Neural cell (in vitro differentiated cells): ENCODE data around the gene ERGIC2. TPM values are rescaled to one million over a fixed set of nuclear protein-coding genes. Genes with fewer than 3 reads are reported as not detected.
"Not testable (repeated sequence)": the region's sequence is repeated elsewhere in the genome, so short reads cannot be mapped to it uniquely, and the experiment has no call there.

ENCODE experiments used
- H2AFZ ChIP-seq: fragments of 200-600, 300-800 bp; sonication (generic), shearing (Covaris generic); 2 replicates; pipeline ENCODE4 v1.6.0; 2014; ENCODE audit warnings: low read depth, mild to moderate bottlenecking, antibody characterized with exemption, low read length, moderate library complexity
- H3F3A ChIP-seq: fragments of 200-600 bp; shearing (Covaris generic); 2 replicates; pipeline ENCODE4 v1.6.1; 2016; ENCODE audit warnings: mild to moderate bottlenecking, moderate library complexity, mixed read lengths, antibody characterized with exemption, low read length; ENCODE audit not compliant: insufficient read depth, poor library complexity, severe bottlenecking
- H3K27ac ChIP-seq: fragments of 200-600, 300-800 bp; sonication (generic), shearing (Covaris generic); 2 replicates; pipeline ENCODE4 v1.5.1; 2014; ENCODE audit warnings: mild to moderate bottlenecking, low read length, moderate library complexity
- H3K27me3 ChIP-seq: fragments of 300-800, 200-600 bp; sonication (generic), shearing (Covaris generic); 2 replicates; pipeline ENCODE4 v1.6.0; 2014; ENCODE audit warnings: mild to moderate bottlenecking, low read depth, low read length, moderate library complexity; ENCODE audit not compliant: insufficient read depth
- H3K36me3 ChIP-seq: fragments of 300-800, 200-600 bp; sonication (generic), shearing (Covaris generic); 2 replicates; pipeline ENCODE4 v1.5.1; 2014; ENCODE audit warnings: mild to moderate bottlenecking, antibody characterized with exemption, low read length, moderate library complexity; ENCODE audit not compliant: insufficient read depth
- H3K4me2 ChIP-seq: fragments of 300-800, 200-600 bp; sonication (generic), shearing (Covaris generic); 2 replicates; pipeline ENCODE4 v1.6.0; 2014; ENCODE audit warnings: mild to moderate bottlenecking, low read length
- H3K4me3 ChIP-seq: fragments of 300-800, 200-600 bp; sonication (generic), shearing (Covaris generic); 2 replicates; pipeline ENCODE4 v1.5.1; 2014; ENCODE audit warnings: mild to moderate bottlenecking, low read length, moderate library complexity
- H3K79me2 ChIP-seq: fragments of 200-600 bp; shearing (Covaris generic); replicated peaks from 2 replicates; pipeline ENCODE4 v1.6.0; 2014; ENCODE audit warnings: mild to moderate bottlenecking, low read length, moderate library complexity; ENCODE audit not compliant: insufficient read depth
- H3K9ac ChIP-seq: fragments of 300-800, 200-600 bp; sonication (generic), shearing (Covaris generic); 2 replicates; pipeline ENCODE4 v1.6.1; 2016; ENCODE audit warnings: mild to moderate bottlenecking, low read length, mixed read lengths
- H3K9me2 ChIP-seq: fragments of 200-600 bp; shearing (Covaris generic); 2 replicates; pipeline ENCODE4 v1.6.1; 2016; ENCODE audit warnings: mild to moderate bottlenecking, low read length, mixed read lengths; ENCODE audit not compliant: insufficient read depth
- H3K9me3 ChIP-seq: fragments of 200-600, 300-800 bp; sonication (generic), shearing (Covaris generic); 2 replicates; pipeline ENCODE4 v1.6.1; 2016; ENCODE audit warnings: mild to moderate bottlenecking, mixed run types, low read length, moderate library complexity, mixed read lengths
- H4K20me1 ChIP-seq: fragments of 200-600 bp; shearing (Covaris generic); 2 replicates; pipeline ENCODE4 v1.6.1; 2016; ENCODE audit warnings: mild to moderate bottlenecking, mixed run types; ENCODE audit not compliant: insufficient read depth
- CTCF ChIP-seq: fragments of 450-650 bp; IDR thresholded peaks from 2 replicates; pipeline ENCODE4 v1.5.1; 2014; ENCODE audit warnings: antibody characterized with exemption, mild to moderate bottlenecking, moderate library complexity; ENCODE audit not compliant: poor library complexity, severe bottlenecking
- EP300 ChIP-seq: fragments of 450-650 bp; conservative IDR thresholded peaks from 2 replicates; pipeline ENCODE4 v1.6.1; 2014; ENCODE audit warnings: antibody characterized with exemption, mild to moderate bottlenecking, moderate library complexity; ENCODE audit not compliant: poor library complexity, severe bottlenecking
- EZH2 ChIP-seq: fragments of 200-600, 300-800 bp; shearing (Covaris generic), sonication (generic); IDR thresholded peaks from 2 replicates; pipeline ENCODE4 v1.6.1; 2014; ENCODE audit warnings: antibody characterized with exemption, low read length, borderline replicate concordance, mild to moderate bottlenecking; ENCODE audit not compliant: insufficient read depth, poor library complexity, severe bottlenecking
- MXI1 ChIP-seq: fragments of 450-650 bp; conservative IDR thresholded peaks from 2 replicates; pipeline ENCODE4 v1.6.1; 2014; ENCODE audit warnings: antibody characterized with exemption, mild to moderate bottlenecking; ENCODE audit not compliant: poor library complexity, severe bottlenecking
- POLR2AphosphoS5 ChIP-seq: IDR thresholded peaks from 2 replicates; pipeline ENCODE4 v1.6.1; 2012
- RAD21 ChIP-seq: fragments of 450-650 bp; conservative IDR thresholded peaks from 2 replicates; pipeline ENCODE4 v1.6.1; 2014; ENCODE audit warnings: antibody characterized with exemption, mild to moderate bottlenecking, moderate library complexity
- REST ChIP-seq: IDR thresholded peaks from 2 replicates; pipeline ENCODE4 v1.6.1; 2012; ENCODE audit warnings: borderline replicate concordance
- SMC3 ChIP-seq: fragments of 450-650 bp; conservative IDR thresholded peaks from 2 replicates; pipeline ENCODE4 v1.6.1; 2014; ENCODE audit warnings: antibody characterized with exemption, mild to moderate bottlenecking, moderate library complexity; ENCODE audit not compliant: poor library complexity
- TAF1 ChIP-seq: IDR thresholded peaks from 2 replicates; pipeline ENCODE4 v1.6.1; 2012; ENCODE audit warnings: low read depth
- polyA plus RNA-seq: library from polyadenylated mRNA; depleted of rRNA; stranded (reverse); fragments of >200 nt; gene quantifications from 2 replicates; pipeline ENCODE4 v1.2.3, GENCODE V29; 2014

The ERGIC2 gene
- polyA plus RNA-seq, 1 donor from 2014 or later = 106 TPM

GRCh38 chr12:29291226-29291625 is 89.7 kb downstream of the ERGIC2 start:
- TF ChIP-seq MXI1 = no peak
- TF ChIP-seq REST = no peak
- no peak for TF ChIP-seq RAD21
- TF ChIP-seq POLR2AphosphoS5 = no peak
- no peak for TF ChIP-seq TAF1
- TF ChIP-seq EZH2 = no peak
- TF ChIP-seq CTCF = no peak
- TF ChIP-seq SMC3 = no peak
- no peak for TF ChIP-seq EP300
- Histone ChIP-seq H3K9ac (no peak overlapping the region), H4K20me1 (no peaks in the 10 kb centered on the region)

GRCh38 chr12:29290475-29290874 is 90.5 kb downstream of the ERGIC2 start:
- H3K27ac ChIP-seq, H3K9me2 ChIP-seq, H3K4me3 ChIP-seq, H3K9me3 ChIP-seq, H3K36me3 ChIP-seq, H4K20me1 ChIP-seq, H3K79me2 ChIP-seq, H3K4me2 ChIP-seq, H2AFZ ChIP-seq, H3F3A ChIP-seq, H3K9ac ChIP-seq, H3K27me3 ChIP-seq: not testable (repeated sequence)

More at GRCh38 chr12:29291226-29291625, 89.7 kb downstream of the ERGIC2 start:
- no peaks in the 10 kb centered on the region for H3K27me3 ChIP-seq
- H3K9me3 ChIP-seq = no peaks in the 10 kb centered on the region
- H3K4me2 ChIP-seq = no peak overlapping the region
- no peaks in the 10 kb centered on the region for H3K9me2 ChIP-seq
- H3K79me2 ChIP-seq = no peaks in the 10 kb centered on the region
- H3K36me3 ChIP-seq = no peaks in the 10 kb centered on the region
- no peak overlapping the region for H2AFZ ChIP-seq
- H3K27ac ChIP-seq = no peak overlapping the region
- no peaks in the 10 kb centered on the region for H3F3A ChIP-seq
- H3K4me3 ChIP-seq = no peak overlapping the region

GRCh38 chr12:29288031-29288430 is 92.9 kb downstream of the ERGIC2 start:
- TF ChIP-seq MXI1 (no peak), POLR2AphosphoS5 (no peak), EP300 (no peak), CTCF (no peak)
- Histone ChIP-seq H3K4me2 (no peak overlapping the region), H4K20me1 (no peaks in the 10 kb centered on the region), H3K9me2 (no peaks in the 10 kb centered on the region), H3K27ac (no peak overlapping the region), H3K27me3 (no peaks in the 10 kb centered on the region), H3K9me3 (no peaks in the 10 kb centered on the region), H3K36me3 (no peaks in the 10 kb centered on the region), H2AFZ (no peak overlapping the region), H3K79me2 (no peaks in the 10 kb centered on the region), H3K9ac (no peak overlapping the region), H3K4me3 (no peak overlapping the region), H3F3A (no peaks in the 10 kb centered on the region)
